Endothelial cell (in vitro differentiated cells): Measurements from ENCODE around the gene NT5C1B. TPM values are rescaled to one million over a fixed set of nuclear protein-coding genes. Genes with fewer than 3 reads are reported as not detected.

Source experiments
- DNase-seq: peaks from one replicate; pipeline ENCODE4 v3.0.0; 2021; ENCODE audit warnings: low spot score
- H3K27ac Mint-ChIP-seq: one replicate; pipeline ENCODE4 v1.8.0; 2021; ENCODE audit warnings: mixed read lengths, inconsistent platforms; ENCODE audit not compliant: unreplicated experiment
- H3K27me3 Mint-ChIP-seq: one replicate; pipeline ENCODE4 v1.8.0; 2021; ENCODE audit warnings: mild to moderate bottlenecking, moderate library complexity, mixed read lengths, inconsistent platforms; ENCODE audit not compliant: unreplicated experiment
- H3K36me3 Mint-ChIP-seq: one replicate; pipeline ENCODE4 v1.8.0; 2021; ENCODE audit warnings: mild to moderate bottlenecking, low read depth, mixed read lengths, inconsistent platforms; ENCODE audit not compliant: unreplicated experiment
- H3K4me1 Mint-ChIP-seq: one replicate; pipeline ENCODE4 v1.8.0; 2021; ENCODE audit warnings: mild to moderate bottlenecking, mixed read lengths, inconsistent platforms; ENCODE audit not compliant: unreplicated experiment
- H3K4me3 Mint-ChIP-seq: one replicate; pipeline ENCODE4 v1.8.0; 2021; ENCODE audit warnings: mild to moderate bottlenecking, mixed read lengths, inconsistent platforms; ENCODE audit not compliant: unreplicated experiment
- H3K9me3 Mint-ChIP-seq: one replicate; pipeline ENCODE4 v1.8.0; 2021; ENCODE audit warnings: mixed read lengths, inconsistent platforms; ENCODE audit not compliant: unreplicated experiment
- total RNA-seq: library from RNA; stranded (reverse); fragmentation: NEBNext Ultra II Directional; extraction: Animal tissue kit (Norgen Biotek cat#: 25700); gene quantifications from one replicate; pipeline ENCODE4 v1.2.1, GENCODE V29; 2021; ENCODE audit not compliant: unreplicated experiment
- TF ChIP-seq, protein P1 (sequence below): fragments of 200-600 bp; sonication (generic); IDR thresholded peaks from one replicate; pipeline ENCODE4 v1.5.0; 2021; ENCODE audit warnings: antibody characterized with exemption; ENCODE audit not compliant: unreplicated experiment

Gene NT5C1B
- total RNA-seq, 1 donor from 2014 or later = not detected

DNA sequence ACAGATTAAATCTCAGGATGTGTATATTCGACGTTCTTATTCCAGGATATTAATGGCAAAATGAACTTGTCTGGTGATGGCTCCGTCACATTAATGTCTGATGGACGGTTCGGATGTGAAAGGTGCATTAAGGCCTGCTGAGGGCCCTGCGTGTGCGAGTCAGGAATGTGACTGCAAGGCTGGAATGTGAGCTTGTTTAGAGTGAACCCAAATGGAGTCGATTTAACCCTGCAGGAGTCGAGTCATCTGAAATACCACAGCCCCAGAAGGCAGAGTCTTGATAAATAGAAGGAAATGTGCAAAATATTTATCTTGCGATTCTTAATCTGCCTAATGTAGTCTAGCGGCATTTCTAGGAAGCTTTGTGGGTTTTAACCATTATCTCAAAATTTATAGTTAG is 73.3 kb downstream of the NT5C1B start:
- Mint-ChIP-seq H3K36me3 (no peaks in the 10 kb centered on the region), H3K27ac (no peak overlapping the region), H3K4me1 (no peaks in the 10 kb centered on the region), H3K27me3 (peaks cover 4% of the 10 kb centered on the region), H3K4me3 (no peak overlapping the region), H3K9me3 (no peaks in the 10 kb centered on the region)
- TF ChIP-seq, protein P1, sequence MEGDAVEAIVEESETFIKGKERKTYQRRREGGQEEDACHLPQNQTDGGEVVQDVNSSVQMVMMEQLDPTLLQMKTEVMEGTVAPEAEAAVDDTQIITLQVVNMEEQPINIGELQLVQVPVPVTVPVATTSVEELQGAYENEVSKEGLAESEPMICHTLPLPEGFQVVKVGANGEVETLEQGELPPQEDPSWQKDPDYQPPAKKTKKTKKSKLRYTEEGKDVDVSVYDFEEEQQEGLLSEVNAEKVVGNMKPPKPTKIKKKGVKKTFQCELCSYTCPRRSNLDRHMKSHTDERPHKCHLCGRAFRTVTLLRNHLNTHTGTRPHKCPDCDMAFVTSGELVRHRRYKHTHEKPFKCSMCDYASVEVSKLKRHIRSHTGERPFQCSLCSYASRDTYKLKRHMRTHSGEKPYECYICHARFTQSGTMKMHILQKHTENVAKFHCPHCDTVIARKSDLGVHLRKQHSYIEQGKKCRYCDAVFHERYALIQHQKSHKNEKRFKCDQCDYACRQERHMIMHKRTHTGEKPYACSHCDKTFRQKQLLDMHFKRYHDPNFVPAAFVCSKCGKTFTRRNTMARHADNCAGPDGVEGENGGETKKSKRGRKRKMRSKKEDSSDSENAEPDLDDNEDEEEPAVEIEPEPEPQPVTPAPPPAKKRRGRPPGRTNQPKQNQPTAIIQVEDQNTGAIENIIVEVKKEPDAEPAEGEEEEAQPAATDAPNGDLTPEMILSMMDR = no peak
- DNase-seq = no peak

DNA sequence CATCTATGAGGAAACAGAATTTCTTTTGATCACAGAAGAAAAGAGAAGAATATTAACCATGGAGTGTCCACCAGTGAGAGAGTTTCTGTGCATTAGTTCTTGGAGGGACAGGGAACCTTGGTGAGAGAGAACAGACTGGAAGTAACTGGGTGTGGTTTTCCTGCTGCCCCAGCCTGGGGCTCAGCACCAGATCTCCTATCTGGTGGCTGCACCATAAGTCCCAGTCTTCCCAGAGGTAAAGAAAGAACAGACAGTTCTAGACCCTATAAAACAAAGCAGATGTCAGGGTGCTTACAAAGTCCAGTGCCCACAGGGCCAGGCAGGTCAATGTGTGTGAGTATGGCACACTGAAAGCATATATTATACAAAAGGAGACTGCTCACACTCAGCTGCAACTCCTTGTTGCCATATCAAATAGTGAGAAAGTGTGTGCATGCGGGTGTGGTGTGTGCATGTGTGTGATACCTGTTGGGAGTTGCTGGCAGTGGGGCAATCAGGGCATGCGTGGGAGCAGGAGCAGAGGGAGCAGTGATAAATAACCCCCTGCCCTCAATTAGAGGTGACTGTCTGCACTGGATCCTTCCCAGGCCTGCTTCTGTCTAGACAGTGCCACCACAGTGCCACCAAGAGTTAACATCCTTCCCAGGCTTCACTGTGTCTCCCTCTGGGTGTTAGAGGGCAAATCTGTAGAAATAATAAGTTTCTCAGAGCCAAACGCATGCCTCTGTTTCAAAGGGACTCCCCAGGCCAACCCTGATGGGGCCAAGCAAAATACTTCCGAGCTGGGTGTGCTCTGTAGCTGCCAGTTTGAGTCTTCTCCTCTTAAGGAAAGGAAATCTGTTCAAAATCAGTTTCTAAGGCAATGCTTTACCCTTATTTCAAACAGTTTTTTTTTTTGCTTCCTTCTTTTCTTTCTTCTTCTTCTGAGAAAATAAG is 74.6 kb downstream of the NT5C1B start:
- Mint-ChIP-seq H3K27ac (no peak overlapping the region), H3K27me3 (peaks cover 4% of the 10 kb centered on the region), H3K4me3 (no peak overlapping the region), H3K4me1 (no peaks in the 10 kb centered on the region), H3K36me3 (no peaks in the 10 kb centered on the region), H3K9me3 (no peaks in the 10 kb centered on the region)
- no peak for DNase-seq
- TF ChIP-seq, protein P1 = no peak

Other genes with a start within 250 kb of the NT5C1B start
- 15.4 TPM for gene RDH14, start 28.9 kb downstream of the NT5C1B start, total RNA-seq